Fibroblast of skin of abdomen (primary cell): Measurements from ENCODE around the gene MAPRE3. TPM values are rescaled to one million over a fixed set of nuclear protein-coding genes. Genes with fewer than 3 reads are reported as not detected.
"Not testable (repeated sequence)": the region's sequence is repeated elsewhere in the genome, so short reads cannot be mapped to it uniquely, and the experiment has no call there.

ENCODE experiments used
- DNase-seq: peaks from one replicate; pipeline ENCODE4 v3.0.0-alpha.2; 2013
- polyA plus RNA-seq, 2 experiments: library from polyadenylated mRNA; unstranded; fragments of 120-200 nt; gene quantifications; one replicate each; pipeline ENCODE4 v1.2.1, GENCODE V29; 2013; ENCODE audit not compliant: insufficient read length in 2 of 2

MAPRE3 gene
- 10.1 TPM for polyA plus RNA-seq (2013, experiment 1 of 2; ENCODE audit: insufficient read length)
- 11.0 TPM for polyA plus RNA-seq (2013, experiment 2 of 2; ENCODE audit: insufficient read length)

DNA sequence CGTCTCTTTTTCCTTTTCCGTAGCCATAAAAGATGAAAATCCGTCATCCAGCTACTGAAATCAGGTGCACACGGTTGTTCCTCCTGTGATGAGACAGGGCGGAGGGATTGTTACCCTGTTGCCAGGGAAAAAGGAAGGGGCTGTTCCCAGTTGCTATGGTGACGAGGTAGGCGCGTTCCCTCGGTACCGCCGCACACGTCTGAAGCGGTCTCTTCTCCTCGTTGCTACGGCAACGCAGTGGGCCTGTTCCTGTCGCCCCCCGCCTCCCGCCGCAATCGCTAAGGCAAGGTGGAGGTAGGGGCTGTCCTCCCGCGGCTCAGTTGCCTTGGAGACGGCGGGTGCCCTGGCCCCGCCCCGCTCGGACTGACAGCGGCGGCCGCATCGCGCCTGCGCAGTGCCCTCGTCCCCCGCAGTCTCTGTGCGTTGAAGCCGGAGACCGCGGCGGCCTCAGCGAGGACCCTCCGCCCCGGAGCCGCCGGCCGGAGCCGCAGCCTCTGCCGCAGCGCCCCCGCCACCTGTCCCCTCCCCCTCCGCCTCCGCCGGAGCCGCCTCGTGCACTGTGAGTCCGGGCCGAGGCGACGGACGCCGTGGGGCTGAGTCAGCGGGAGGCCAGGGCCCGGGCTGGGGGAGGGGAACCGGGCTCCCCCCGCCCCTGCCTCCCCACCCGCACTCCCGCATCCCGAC is at the start of gene MAPRE3:
Gene MAPRE3 (plus strand): TSS at position 394 of the 684 bp plus-strand sequence. CDS start 51,582 bp downstream, outside the sequence.
- DNase-seq = peak; percentile 61

DNA sequence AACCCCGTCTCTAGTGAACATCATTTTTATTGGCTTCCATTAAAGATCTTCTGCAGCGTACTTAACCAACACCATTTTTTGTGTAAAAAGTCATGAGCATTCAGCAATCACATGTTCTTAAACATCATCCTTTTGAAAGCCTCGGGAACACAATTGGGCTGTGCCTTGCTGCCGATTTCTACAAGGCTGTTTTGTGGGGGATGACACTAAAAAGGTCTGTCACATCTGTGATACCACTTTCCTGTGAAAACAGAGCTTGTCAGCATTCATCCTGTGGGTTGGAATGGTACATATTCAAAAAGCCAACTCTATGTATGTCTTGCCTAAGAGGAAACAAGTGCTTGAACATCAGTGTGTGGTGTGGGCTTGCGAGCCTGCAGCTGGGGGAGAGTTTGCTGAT is 49.1 kb upstream of the MAPRE3 start:
- no peak for DNase-seq

DNA sequence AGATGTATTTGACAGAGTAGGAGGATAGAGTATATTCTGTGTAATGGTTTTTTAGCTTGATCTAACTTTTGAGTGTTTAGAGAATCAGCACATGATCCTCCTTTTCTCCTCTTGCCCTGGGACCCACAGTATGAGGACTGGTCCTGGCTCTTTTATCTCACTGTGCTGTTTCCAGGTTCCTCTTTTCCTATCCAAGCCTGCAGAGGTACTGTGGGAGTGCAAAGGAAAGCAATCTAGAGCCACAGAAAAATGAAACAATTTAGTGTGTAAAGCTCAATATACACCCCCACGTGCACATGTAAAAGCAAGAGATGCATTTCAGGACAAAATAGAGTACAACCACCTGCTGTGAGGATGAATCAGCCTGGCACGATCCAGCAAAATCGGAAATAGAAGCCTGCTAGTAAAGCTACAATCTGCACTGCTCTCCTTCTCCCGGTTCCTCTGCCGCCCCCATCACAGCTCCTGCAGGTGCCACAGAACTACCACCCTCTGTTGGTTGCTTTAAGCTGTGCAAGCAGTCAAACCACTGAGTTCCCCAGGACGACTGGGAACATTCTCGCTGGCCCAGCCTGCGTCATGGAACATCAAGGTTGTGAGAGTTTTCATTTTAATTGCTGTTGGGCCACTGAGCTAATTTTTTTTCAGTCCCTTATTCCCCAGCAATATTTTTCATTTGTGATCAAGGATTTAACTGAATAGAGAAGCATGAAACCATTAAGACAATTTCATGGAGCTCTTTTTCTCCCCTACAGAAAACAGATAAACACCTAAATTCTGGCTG is 47.8 kb upstream of the MAPRE3 start:
- no peak for DNase-seq

DNA sequence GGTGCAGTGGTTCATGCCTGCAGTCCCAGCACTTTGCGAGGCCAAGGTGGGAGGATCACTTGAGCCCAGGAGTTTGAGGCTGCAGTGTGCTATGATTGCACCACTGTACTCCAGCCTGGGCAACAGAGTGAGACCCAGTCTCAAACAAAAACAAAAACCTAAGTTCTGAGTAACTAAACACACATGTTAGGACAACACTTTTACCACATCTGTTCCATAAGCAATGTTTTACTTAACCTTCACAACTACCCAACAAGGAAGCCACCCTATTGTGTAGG is 47.3 kb upstream of the MAPRE3 start:
- not testable (repeated sequence) for DNase-seq

DNA sequence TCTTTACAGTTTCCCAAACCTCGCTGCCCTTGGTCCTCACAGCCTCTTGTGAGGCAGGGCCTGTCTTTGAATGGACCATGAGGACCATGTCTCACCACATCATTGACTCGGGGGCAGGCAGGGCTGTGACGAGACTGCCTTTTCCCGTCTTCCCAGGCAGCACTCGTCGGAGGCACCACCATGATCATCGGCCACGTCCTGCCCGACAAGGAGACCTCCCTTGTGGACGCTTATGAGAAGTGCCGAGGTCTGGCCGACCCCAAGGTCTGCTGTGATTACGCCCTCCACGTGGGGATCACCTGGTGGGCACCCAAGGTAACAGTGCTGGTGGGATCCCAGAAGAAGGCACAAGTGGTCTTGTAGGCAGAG is 45.7 kb upstream of the MAPRE3 start:
- no peak for DNase-seq

DNA sequence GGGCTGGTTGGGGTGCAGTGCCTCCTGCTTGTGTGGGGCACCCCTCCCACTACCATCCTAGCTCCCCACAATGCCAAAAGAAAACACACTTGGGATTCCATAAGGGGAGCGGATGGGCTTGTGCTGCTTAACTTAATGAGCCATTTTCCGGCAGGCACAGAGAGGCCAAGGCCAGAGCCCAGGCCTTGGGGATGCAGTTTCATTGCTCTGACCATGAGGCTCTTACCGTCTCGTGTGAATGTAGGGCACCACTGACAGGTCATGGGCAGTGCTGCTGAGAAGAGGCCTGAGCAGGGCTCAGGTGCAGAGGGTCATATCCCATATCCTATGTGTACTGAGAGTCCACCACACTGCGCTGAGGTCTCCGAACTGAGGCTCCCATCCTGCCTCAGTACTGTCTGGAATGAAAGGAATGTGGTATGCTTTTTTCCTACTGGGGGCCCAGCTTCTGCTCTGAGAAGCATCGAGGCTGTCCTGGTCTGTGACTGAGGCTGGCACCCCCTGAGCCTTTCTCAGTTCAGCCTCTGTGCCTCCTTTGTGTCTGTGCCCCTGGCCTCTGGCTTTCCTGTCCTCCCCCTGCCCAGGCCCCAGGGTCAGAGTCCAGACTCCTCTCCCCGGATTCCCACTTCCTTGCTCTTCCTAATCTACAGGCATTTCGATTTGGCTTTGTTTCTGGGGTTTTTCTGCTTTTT is 45.2 kb upstream of the MAPRE3 start:
- peak; percentile 27 for DNase-seq

DNA sequence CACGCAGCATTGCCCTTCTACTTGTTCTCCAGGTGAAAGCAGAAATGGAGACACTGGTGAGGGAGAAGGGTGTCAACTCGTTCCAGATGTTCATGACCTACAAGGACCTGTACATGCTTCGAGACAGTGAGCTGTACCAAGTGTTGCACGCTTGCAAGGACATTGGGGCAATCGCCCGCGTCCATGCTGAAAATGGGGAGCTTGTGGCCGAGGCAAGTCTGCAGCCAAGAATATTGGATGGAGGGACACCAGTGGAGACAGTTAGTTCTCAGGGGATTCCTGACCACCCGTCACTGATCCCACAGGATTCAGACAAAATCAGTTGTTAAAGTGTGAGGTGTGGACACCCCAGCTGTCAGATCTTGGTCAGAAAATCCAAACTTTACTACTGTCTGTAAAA is 43.2 kb upstream of the MAPRE3 start:
- no peak for DNase-seq

DNA sequence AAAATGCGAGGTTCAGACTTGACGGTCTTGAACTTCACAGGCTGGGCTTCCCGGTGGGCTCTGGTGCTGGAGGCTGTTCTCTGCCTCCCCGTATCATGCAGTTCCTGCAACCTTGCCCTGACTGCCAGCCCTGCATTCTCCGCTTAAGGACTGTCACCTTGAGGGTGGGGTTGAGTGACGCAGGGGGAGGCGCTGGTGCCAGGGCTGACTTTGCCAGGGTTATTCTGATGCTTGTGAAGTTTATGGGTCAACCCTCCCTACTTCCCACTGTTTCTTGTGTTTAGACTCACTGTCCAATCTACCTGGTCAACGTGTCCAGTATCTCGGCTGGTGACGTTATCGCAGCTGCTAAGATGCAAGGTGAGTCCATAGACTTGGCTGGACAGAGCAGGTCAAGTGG is 37.5 kb upstream of the MAPRE3 start:
- DNase-seq = no peak

DNA sequence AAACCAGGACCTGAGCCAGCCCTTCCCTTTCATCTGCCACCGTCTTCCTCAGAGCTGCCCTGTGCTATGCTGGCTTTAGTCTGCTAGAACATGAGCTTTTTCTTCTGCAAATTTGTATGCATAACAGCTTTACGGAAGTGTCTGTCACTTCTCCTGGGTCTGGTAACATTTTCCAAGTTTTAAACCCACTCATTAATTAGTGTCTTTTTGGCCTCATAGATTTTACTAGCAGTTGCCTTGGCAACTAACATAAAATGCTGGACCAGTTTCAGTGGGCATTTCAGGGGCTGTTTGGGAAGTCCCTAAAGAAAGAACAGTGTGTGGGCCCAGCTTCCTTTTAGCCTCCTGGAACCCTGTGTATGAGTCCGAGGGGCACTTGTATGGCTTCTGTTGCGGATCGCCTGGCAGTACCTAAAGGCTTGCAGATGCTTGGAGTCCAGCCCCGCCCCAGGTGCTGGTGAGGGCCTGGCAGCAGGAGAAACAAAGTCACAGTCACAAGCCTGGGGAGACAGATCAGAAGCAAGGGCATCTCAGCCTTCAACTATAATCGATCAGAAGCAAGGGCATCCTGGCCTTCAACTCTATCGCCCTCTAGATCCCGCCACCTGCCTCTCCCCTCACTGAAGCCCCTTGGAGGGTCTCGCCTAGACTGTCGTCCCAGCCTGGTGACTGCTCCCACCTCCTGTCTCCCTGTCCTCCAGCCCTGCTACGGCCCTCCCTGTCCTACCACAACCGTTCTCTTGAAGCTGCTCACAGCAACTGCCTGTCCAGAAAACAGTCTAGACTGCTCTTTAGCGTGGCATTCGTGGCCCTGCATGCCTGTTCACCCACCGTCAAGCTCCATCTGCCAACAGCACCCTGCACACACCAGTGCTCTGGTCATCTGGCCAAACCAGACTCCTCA is 36.8 kb upstream of the MAPRE3 start:
- no peak for DNase-seq

DNA sequence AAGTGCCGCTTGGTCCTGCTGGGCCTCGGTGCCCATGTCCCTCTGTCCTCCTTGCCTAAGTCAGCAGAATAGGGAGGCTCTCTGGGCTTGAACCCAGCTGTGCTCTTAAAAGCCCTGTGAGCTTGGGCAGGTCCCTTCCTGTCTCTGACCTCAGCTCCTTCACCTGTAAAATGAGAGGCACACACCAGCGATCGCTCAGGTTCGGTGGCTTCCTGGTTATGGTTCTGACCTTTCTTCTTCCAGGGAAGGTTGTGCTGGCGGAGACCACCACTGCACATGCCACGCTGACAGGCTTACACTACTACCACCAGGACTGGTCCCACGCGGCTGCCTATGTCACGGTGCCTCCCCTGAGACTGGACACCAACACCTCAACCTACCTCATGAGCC is 36.1 kb upstream of the MAPRE3 start:
- no peak for DNase-seq

DNA sequence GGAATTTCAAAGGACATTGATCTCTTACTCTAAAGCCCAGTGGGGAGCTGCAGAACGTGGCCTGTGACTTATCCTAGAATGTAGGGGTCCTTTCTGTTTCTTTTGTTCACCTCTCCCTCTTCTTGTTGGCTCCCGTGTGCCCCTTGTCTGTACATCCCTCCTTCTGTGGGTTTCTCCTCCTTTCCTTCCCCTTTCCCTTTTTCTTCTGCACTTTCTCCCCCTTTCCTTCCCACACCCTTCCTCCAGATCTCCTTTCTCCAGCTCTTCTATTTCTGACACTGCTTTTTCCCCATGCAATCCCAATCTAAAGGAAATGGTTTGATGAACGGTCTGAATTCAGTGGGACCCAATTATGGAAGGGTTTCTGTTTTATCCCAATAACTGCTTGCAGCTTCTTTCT is 35.5 kb upstream of the MAPRE3 start:
- no peak for DNase-seq

DNA sequence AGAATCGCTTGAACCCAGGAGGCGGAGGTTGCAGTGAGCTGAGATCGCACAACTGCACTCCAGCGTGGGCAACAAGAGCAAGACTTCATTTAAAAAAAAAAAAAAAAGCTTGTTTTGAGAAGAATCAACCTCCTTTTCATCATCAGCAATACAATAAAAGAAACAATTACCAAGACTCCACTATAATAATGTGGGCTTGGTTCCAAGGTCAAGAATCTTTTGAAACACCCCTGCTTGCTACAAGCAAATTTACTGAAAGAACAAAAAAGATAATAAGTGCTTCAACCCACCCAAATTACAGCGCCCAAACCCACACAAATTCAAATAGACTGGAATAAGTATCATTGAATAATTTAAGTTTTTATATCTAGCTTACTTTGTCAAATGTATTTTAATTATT is 33.6 kb upstream of the MAPRE3 start:
- no peak for DNase-seq

DNA sequence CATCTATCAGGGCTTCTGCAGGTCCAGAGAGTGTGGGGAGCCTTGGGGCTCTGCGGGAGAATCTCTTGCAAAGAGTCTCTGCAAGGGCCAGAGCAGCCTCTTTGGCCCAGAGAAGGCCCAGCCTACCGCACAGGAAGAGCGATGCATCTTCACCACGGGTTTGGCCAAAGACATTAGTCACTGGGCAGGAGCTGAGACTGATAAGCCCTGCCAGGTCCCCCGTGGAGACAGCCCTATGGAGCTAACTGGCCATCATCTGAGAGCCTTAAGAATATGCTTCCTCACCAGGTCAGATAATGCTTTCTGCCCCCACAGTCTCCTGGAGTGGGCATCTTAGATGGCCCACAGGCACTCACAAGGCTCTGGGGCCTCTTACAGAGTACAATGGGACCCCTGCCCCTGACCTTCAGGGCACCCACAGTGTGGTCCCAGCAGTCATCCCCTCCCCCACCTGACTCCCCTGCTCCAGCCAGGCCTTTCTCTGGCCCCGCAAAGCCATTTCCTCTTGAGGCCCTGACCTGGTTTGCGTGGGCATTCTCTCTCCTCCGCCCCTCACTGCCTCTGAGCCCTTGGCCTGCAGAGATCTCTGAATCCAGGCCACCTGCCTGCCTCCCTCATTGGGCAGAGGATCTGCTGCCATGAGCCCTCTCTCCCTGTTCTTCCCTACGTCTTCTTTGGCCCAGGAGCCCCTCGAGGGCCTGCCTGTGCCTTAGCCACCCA is 31.9 kb upstream of the MAPRE3 start:
- DNase-seq = no peak

DNA sequence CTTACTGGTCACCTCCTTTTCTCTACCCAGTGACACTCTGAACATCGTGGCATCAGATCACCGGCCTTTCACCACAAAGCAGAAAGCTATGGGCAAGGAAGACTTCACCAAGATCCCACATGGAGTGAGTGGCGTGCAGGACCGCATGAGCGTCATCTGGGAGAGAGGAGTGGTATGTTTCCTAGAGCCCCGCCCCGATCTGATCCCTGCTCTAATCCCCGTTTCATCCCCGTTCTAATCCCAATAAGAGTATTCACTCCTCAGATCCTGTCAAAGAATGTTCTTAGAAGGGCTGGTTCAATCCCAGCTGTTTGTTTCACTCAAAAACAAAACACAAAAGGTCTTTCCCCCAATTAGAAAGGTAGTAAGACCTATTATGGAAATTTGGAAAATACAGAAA is 30.4 kb upstream of the MAPRE3 start:
- DNase-seq = no peak

DNA sequence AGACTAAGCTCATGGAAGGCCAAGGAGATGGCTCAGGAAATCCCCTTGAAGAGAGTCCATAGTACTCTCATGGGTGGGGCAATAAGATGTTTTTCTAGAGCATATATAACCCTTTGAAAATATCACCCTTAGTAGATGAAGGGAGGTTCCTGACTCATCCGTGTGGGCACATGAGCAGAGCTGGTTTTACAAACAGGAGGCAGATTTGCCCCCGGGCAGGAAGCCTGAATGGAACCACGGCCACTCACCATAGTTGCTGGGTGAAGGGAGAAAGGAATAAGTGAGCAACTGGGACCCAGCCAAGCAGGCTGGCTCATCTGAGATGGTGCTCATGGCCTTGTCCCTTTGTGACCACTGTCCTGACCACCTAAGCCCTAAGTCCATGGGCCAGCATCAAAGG is 29.0 kb upstream of the MAPRE3 start:
- DNase-seq = no peak

DNA sequence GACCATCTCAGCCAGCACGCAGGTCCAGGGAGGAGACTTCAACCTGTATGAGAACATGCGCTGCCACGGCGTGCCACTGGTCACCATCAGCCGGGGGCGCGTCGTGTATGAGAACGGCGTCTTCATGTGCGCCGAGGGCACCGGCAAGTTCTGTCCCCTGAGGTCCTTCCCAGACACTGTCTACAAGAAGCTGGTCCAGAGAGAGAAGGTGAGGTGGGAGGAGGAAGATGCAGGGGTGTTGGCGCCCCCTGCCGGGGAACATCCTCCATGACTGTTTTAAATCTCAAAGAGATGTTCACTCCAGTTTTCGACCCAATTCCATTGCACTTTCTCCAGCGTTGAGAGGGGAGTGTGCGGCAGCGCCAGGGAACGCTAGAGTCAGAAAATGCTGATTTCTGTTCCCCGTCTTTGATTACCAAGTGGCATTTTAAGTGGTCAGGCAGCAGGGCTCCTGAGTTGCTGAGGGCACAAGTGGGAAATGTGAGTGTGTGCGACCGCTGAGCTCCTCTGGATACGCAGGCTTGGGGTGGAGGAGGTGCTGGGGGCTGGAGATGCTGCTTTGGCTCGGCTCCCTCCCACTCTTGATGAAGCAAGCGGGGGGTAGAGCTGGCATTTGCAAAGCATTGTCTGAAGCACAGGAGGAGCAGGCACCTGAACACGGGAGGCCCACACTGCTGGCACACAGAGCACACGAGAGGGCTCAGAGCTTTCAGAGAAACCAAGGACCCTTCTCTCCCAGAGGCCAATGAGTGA is 27.7 kb upstream of the MAPRE3 start:
- peak; percentile 48 for DNase-seq

DNA sequence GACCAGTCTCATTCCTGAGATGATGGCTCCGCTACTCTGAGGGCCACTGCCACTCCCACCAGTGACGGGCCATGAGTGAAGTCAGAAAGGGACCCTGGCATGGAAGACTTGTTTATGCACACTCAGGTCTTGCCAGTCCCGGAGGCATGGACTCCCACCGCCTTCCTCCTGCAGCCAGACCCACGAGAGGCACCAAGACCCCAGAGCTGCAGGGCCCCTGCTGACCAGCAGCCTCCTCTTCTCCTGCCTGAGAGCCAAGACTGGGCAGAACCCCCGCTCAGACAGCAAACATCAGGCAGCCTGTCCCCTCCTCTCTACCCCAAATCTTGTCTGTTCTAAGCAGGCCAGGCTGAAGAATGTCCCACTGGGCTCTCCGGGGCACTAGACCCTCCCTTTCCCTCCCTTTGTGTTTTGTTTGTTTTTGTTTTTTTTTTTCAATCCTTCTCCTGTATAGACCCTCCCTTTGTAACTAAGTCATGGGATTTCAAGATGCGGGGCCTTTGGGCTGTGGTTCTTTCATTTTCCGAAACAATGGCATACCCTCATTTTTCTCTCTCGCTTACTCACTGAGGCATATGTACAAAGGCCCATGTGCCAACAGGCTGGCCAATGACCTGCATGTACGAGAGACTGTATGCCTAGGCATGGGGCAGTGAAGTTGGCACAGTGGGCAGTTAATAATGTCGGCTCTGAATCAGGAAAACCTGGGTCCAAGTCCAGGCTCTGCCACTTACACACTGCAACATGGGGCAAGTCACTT is 24.3 kb upstream of the MAPRE3 start:
- no peak for DNase-seq

DNA sequence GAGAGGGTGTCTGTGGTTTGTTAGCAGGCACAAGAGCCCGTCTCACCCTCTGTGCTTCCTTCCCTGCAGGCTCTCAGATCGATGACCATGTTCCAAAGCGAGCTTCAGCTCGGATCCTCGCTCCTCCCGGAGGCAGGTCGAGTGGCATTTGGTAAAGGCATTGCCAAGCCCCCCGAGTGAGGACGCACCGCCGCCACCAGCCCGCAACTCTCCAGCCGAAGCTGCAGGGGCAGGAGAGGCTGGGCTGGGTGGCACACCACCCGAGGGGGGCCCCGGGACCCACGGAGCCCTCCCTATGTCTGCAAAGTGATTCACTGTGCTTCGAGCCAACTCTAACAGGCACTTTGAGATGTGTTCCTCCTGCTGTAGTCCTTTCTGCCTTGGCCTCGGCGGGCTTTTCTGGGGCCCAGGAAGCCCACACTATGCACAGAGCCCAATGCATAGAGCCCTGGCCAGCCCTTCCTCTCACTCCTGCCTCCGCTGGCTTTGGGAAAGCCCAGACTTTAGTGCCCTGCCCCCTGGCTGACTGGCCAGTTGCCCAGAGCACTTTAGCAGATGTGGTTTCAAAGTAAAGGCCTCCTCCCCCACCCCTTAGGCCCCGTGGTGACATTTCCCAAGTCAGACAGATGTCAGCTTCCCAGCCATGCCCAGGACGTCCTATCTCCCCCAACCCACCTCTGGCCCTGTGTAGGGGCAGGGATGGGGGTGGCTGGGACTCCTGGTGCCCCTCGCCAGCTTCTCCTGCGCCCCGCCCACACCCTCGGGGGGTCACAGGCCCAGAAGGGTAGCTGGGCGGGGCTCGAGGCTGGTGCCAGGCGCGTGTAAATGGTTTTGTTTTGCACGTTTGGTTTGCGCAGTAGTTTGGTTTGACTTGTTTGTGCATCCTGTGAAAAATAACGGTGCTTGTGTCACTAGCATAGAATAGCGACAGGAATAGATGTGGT is 23.3 kb upstream of the MAPRE3 start:
- DNase-seq = peak; percentile 31

DNA sequence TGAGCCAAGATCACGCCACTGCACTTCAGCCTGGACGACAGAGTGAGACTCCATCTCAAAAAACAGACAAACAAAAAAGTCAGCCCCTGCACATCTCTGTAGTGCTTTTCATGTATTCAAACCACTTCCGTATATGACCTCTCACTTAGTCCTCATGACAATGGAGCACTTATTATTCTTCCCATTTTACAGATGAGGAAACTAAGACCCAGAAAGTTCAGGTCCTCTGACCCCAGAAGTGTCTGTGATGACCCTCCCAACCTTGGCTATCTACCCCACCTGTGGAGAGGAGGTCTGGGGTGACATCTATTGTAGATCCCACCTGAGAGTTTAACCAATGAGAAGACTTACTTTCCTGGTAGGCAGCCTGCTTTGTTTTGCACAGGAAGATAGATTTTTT is 21.6 kb upstream of the MAPRE3 start:
- DNase-seq = no peak
